SK-N-DZ (cell line): ENCODE data around the gene LYVE1. TPM values are rescaled to one million over a fixed set of nuclear protein-coding genes. Genes with fewer than 3 reads are reported as not detected.
"Not testable (repeated sequence)": the region's sequence is repeated elsewhere in the genome, so short reads cannot be mapped to it uniquely, and the experiment has no call there.

Experiments used
- DNase-seq: peaks from one replicate; pipeline ENCODE4 v3.0.0-alpha.2; 2015; ENCODE audit warnings: low spot score
- polyA plus RNA-seq, 2 experiments: library from polyadenylated mRNA; depleted of rRNA; stranded (reverse); fragments of >200 nt; gene quantifications; 2 replicates each; pipeline ENCODE4 v1.2.3, GENCODE V29; 2014

LYVE1 gene, protein sequence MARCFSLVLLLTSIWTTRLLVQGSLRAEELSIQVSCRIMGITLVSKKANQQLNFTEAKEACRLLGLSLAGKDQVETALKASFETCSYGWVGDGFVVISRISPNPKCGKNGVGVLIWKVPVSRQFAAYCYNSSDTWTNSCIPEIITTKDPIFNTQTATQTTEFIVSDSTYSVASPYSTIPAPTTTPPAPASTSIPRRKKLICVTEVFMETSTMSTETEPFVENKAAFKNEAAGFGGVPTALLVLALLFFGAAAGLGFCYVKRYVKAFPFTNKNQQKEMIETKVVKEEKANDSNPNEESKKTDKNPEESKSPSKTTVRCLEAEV
- polyA plus RNA-seq (2014; cell fraction: cytosol; rRNA removed), result not detected in 2 replicates
- not detected in 2 replicates for polyA plus RNA-seq (2014; cell fraction: nucleus; rRNA removed)

- no peak for DNase-seq
Measured at GRCh38 chr11:10568486-10568941, at the start of gene LYVE1. Gene LYVE1 (minus strand): TSS chr11:10568665. CDS start chr11:10568532, 133 bp downstream.

GRCh38 chr11:10617551-10617950 lies 49.1 kb upstream of the LYVE1 start:
- no peak for DNase-seq

- DNase-seq, result no peak
Measured at GRCh38 chr11:10611979-10612862, 43.8 kb upstream of the LYVE1 start.

GRCh38 chr11:10609636-10610035 lies 41.2 kb upstream of the LYVE1 start:
- no peak for DNase-seq

GRCh38 chr11:10608584-10608983 lies 40.1 kb upstream of the LYVE1 start:
- DNase-seq, result no peak

DNA sequence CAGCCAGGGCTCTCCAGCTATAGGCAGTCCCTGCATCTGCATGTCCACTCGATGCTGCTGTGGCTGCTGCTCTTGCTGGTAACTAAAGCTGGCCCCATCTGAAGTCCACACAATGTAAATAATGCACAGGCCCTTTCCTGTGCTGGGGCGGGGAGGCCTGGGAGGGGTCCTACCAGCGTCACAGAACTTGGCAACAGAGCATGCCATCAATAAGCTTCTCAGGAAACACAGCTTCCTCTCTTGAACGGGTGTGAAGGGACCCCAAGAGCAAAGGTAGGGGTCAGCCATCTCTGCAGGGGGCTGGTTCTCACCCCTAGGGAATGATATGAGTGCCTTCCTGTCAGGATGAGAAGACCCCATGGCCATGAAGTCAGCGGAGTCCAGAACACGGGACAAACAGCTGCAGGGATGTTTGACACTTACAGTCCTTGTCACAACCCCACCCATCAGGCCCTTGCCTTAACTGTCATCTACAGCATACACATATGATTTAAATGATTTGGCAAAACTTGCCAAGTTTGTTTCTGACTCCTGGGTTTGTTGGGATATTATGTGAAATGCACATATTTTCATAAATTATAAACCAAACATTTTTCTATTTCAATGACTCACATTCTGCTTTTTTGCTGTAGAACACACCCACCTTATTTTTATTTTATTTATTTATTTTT lies 39.1 kb upstream of the LYVE1 start:
- DNase-seq, result no peak

- no peak for DNase-seq
Measured at GRCh38 chr11:10606536-10607208, 38.2 kb upstream of the LYVE1 start.

GRCh38 chr11:10605941-10606381 lies 37.5 kb upstream of the LYVE1 start:
- DNase-seq, result no peak

DNA sequence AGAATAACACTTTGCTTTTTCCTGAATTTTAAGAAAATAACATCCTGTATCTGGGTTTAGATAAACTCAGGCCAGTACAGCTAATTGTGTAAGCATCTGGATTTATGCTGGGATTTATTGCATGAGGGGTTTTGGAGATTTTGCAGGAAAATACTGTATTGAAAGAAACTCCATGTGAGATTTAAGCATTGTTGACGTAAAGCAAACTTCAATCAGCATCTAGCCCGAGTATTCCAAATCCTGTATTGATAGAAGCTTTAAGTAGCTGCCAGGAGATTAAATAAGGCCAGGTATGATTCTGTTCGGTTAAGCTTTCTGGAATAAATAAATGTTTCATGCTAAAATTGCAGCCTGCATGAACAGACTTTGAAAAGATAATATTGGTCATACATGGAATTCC lies 36.3 kb upstream of the LYVE1 start:
- DNase-seq, result no peak

DNA sequence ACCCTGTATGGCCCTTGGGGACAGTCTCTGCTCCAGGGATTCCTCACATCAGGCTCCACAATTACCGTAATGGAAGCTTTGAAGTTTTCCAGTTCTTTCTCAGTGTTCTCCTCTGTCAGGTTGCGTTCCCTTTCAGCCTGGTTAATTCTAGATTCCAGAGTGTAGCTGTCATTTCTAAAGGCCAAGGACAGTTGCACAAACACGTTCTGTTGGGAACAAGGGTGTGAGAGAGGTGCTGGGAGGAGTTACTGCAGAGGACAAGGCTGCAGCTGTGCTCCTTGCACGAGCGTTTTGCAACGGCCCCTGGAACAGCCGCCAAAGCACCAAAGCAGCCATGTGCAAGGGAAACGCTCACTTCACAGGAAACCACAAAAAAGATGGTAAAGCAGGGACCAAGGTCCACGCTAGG lies 35.9 kb upstream of the LYVE1 start:
- no peak for DNase-seq

DNA sequence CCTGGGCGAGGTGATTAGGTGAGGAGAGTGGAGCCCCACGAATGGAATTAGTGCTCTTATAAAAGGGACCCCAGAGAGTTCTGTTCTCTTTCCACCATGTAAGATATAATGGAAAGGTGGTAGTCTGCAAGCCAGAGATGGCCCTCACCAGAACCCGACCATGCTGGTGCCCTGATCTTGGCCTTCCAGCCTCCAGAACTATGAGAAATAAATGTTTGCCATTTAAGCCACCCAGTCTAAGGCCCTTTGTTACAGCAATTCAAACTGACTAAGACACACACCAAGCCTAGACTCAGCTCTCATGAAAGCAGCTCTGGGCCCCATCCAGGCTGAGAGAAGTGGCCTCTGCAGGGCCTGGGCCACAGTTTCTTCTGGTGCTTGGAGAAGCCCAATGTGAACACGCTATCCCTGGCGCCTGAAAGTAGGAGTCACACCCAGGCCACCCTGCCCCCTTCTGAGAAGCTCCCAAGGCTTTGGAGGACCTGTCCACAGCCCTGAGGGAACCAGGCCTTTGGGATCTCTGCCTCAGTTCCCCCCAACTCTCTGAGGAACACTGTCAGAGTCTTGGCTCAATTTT lies 35.3 kb upstream of the LYVE1 start:
- DNase-seq, result no peak

GRCh38 chr11:10602945-10603344 lies 34.5 kb upstream of the LYVE1 start:
- no peak for DNase-seq

GRCh38 chr11:10602366-10602765 lies 33.9 kb upstream of the LYVE1 start:
- no peak for DNase-seq

DNA sequence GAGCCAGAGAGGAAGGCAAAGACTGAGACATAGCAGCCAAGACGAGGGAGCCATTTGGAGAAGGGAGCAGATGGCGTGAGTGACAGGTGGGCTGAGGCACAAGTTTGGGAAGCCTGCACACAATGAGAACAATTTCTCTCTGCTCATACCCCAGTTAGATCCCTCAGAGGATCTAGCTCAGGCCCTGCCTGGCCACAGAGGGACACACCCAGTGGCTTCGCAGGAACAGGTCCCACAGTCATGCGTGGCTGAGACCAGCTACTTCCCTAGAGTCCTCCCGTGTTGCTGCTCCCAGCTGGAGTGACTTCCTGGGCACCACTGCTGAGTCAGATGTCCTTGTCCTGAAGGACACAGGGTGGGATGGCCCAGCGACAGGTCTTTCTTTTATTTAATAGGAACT lies 33.4 kb upstream of the LYVE1 start:
- DNase-seq, result no peak

DNA sequence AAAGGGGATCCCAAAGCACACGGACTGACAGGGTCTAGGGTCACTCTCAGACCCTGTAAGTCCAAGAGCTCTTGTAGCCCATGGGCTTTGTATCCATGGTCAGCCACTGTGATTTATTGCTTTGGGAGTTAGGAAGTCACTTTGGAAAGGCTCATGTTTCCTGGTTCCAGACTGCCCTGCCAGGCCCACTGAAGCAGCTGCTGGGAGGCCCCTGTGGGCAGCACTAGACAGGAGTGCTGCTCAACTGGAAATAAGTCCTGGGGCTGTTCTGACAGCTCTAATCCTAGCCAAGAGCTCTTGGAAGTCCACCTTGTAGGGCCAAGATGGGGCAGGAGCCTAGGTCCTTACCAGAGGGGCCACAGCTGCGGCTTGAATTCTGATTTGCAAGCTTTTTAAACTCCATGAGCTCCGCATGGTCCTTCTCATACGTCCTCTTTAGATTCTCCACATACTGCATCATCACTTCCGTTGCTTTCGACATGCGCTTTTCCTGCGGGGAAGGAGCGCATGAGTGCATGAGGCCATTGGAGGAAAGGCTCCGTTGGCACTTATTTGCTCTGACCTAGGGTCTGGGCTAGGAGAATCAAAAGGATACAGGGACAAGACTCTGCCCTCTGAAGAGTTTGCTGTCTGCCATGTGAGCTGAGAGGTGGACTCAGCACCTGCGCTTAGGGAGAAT lies 32.2 kb upstream of the LYVE1 start:
- DNase-seq, result no peak

DNA sequence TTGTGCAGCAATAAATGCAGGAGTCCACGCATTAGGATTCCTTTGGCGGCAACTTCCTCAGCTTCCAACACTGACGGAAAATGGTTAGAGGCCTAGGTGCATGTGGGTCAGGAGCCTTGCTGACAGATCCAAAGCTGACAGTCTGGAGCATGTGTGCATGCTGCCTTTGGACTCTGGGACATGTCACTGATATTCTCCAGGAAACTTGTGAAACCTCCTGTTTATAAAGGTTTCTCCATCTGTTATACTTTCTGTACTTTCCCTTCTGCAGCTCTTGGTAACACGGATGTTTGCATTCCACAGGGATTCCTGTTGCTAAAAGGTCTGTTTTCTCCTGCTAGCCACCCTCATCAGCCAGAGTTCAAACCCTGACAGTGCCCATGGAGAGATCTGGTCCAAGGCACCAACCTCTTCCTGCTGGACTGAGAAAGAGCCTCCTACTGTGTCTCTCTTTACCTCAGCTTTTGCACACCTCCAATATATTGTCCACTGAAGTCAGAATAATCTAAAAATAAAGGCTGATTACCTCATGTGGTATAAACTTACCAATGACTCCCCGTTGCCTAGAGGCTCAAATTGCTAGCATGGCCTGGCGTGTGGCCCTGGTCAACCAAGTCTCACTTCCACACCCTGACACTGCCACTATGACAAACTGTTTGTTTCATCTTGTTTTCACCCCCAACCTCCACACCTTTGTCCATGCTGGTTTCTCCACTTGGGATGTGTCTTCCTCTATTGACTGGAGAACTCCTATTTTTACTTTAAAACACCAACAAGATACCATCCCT lies 31.1 kb upstream of the LYVE1 start:
- DNase-seq, result no peak

DNA sequence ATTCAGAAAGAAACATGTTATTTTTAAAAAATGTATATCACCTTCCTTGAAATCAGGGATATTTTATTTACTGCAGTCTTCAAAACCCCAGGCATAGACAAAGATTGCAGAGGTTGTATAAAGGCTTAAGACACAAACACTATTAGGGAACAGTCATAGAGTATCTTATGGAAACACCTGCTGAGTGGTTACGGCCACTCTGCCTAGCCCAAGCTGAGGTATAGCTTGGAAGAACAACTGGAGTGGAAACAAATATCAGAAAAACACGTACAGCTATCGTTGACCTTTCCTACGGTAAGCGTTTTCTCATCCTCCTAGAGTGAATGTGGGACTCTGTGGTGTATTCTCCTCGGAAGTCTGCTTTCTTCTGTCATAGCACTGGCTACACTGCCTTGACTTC lies 30.4 kb upstream of the LYVE1 start:
- DNase-seq, result no peak

DNA sequence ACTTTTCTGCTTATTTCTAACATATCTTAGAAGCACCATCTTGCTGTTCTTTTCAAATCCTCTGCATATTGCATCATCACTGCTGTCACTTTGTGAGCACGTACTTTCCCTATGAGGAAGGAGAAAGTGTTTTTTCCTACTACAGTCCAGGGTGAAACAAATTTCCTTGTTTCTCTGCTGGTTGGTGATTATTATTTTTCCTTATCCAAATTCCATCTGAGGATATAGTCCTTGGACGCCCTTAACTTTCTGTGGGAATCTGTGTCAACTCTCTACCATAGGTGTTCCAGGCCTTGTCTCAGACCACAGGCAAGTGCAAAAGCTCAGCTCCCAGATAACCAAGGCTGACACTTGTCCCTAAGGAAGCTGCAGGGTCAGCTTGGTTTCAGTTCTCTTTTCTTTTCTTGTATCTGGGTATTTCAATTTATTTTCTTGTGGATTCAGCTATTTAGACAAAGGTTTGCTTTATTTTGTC lies 29.4 kb upstream of the LYVE1 start:
- DNase-seq, result no peak

DNA sequence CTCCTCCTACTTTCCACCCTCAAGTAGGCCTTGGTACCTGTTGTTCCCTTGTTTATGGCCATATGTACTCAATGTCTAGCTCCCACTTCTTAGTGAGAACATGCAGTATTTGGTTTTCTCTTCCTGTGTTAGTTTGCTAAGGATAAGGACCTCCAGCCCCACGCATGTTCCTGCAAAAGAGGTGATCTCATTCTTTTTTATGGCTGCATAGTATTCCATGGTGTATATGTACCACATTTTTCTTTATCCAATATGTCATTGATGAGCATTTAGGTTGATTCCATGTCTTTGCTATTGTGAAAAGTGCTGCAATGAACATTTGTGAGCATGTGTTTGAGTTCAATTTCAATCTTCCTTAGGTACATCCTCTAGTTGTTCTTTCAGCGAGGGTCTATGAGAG lies 27.4 kb upstream of the LYVE1 start:
- DNase-seq, result not testable (repeated sequence)
